HEK293T (cell line): ENCODE results near the gene SLC25A30.

Experiments used
- CTBP1 ChIP-seq: fragments of 450-650 bp; IDR thresholded peaks from 2 replicates; pipeline ENCODE4 v1.6.1; 2016; ENCODE audit warnings: borderline replicate concordance
- ELF4 ChIP-seq: fragments of 450-650 bp; IDR thresholded peaks from 2 replicates; pipeline ENCODE4 v1.6.1; 2017; ENCODE audit warnings: antibody characterized with exemption
- FOXA1 ChIP-seq: fragments of 450-650 bp; IDR thresholded peaks from 2 replicates; pipeline ENCODE4 v1.6.1; 2016; ENCODE audit warnings: mild to moderate bottlenecking
- FOXK2 ChIP-seq: fragments of 450-650 bp; IDR thresholded peaks from 2 replicates; pipeline ENCODE4 v1.6.1; 2016; ENCODE audit warnings: mild to moderate bottlenecking
- FOXM1 ChIP-seq: fragments of 450-650 bp; IDR thresholded peaks from 2 replicates; pipeline ENCODE4 v1.6.1; 2017; ENCODE audit warnings: mild to moderate bottlenecking, borderline replicate concordance
- NFRKB ChIP-seq: fragments of 450-650 bp; IDR thresholded peaks from 2 replicates; pipeline ENCODE4 v1.6.1; 2016; ENCODE audit warnings: mild to moderate bottlenecking, moderate library complexity
- SP1 ChIP-seq: fragments of 450-650 bp; IDR thresholded peaks from 2 replicates; pipeline ENCODE4 v1.6.1; 2017
- SUZ12 ChIP-seq: fragments of 450-650 bp; IDR thresholded peaks from 2 replicates; pipeline ENCODE4 v1.6.1; 2016; ENCODE audit warnings: mild to moderate bottlenecking
- TARDBP ChIP-seq: fragments of 450-650 bp; IDR thresholded peaks from 2 replicates; pipeline ENCODE4 v1.6.1; 2016

DNA sequence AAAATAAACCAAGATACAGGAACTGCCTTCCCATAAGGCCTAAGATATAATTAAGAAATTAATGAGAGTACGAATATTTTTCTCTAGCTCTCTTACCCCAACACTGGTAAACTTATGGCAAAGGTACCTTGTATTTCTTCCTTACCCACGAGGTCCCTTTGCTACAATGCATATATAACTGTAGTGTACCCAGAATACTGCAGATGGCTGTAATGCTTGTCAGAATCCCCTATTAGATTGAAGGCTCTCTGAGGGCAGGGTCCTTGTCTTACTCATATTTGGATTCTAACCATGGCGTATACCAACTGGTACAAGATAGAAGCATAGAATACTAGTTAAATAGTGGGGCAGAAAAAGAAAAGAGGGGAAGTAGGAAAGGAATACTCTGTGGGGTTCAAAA is 15.1 kb downstream of the SLC25A30 start:
- no peak for TF ChIP-seq CTBP1
- no peak for TF ChIP-seq TARDBP
- no peak for TF ChIP-seq ELF4
- no peak for TF ChIP-seq FOXA1
- no peak for TF ChIP-seq SUZ12
- no peak for TF ChIP-seq FOXM1
- no peak for TF ChIP-seq SP1
- no peak for TF ChIP-seq NFRKB
- TF ChIP-seq FOXK2, result no peak
